ENCODE measurements around the gene UGCG.
"Not testable (repeated sequence)": the region's sequence is repeated elsewhere in the genome, so short reads cannot be mapped to it uniquely, and the experiment has no call there.

UGCG gene

DNA sequence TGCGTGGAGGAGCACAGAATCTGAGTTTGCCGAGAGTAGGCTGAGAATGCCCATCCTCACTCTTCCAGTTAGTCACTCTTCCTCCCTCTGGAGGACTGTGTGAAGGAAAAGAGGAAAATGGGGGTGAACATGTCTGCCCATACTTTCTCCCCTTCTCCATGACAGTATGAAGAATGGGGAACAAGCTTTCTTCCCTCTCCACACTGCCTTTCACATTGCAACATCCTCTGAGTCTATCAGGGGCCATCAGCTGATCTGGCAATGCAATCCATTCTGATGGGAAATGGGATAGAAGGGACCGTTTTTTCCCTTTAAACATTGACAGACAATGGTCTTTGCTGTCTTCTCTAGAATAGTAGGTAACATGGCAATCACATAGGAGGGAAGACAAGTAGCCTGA lies 56.8 kb downstream of the UGCG start:
- no peak for DNase-seq (ENCODE audit: low read depth)

DNA sequence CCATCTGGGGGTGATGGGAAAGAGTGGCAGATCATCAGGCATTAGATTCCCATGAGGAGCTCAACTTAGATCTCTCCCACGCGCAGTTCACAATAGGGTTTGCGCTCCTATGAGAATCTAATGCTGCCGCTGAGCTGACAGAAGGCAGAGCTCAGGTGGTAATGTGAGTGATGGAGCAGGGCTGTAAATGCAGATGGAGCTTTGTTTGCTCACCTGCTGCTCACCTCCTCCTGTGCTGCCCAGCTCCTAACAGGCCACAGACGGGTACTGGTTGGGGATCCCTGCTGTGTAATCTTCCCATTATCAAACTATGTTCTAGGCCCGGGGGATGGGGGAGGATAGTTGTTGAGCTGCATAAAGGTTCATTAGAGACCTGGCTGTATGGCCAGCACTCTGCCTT lies 58.4 kb downstream of the UGCG start:
- DNase-seq (ENCODE audit: low read depth), result no peak

DNA sequence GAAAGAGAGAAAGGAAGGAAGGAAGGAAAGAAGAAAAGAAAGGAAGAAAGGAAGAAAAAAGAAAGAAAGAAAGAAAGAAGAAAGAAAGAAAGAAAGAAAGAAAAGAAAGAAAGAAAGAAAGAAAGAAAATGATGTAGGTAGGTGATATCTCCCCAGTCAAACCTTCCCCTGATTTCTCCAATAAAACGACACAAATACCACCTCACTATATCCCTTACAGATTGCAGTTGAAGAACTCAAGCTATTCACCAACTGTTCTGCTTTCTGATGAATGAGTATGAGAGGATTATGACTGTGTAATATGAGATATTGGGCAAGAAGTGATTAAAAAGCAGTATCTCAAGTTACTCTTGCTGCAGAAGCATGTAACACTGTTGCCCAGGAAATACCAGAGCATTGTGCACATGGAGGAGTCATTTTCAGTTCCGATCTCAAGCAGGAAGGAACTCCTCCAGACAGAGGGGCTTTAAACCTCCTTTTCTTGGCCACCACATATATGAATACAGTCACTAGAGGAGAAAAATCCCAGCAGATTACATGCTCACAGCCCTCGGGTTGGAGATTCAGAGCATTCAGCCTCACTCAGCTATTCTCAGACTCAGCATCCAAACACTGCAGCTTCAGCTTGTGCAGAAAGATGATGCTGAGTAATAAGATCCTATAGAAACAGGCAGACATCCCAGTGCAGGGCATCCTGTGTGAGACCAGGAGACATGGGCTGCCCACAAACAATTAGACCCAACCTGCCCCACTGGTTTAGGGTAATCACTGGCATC lies 61.4 kb downstream of the UGCG start:
- DNase-seq (ENCODE audit: low read depth), result no peak

DNA sequence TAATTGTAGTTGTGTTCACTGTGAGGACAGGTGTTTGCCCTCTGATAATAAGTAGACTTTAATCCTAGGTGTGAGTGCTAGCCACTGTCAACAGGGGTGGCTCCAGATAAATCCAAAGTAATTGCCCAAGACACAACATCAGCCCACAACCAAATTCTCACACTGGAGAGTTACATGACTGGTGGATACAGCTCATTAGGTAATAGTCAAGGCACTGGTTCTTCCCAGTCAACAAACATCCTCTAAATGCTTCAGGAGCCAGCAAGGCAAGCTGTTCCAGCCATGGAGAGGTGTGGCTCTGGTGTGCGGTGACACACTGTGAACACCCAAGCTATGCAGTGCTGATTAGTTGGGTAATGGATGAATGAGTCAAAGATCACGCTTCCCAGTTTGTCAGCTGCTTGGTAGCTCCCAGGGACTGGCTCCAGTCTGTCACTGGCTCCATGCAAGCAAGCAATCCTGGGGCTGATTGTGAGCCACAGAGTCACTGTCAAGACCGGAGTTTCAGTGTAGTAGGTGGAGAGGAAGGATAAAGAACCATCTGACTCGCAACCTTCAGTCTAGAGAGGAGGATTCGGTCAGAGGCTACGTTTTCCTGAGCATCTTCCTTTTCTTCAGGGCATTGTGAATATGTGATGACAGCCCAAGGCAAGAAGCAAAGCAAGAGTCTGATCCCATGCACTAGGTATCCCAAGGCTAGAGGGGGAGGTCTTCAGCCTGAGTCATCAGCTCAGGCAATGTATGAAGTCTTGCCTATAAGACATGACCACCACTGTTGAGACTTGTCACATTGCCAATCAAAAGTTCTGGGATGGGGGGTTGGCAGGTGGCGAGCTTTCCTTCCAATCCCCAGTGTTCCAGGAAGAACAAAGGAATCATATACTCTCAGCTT lies 63.1 kb downstream of the UGCG start:
- DNase-seq (ENCODE audit: low read depth), result no peak

GRCh38 chr9:111960485-111960884 lies 63.9 kb downstream of the UGCG start:
- not testable (repeated sequence) for DNase-seq (ENCODE audit: low read depth)

- no peak for DNase-seq (ENCODE audit: low read depth)
These were observed 64.4 kb downstream of the UGCG start for GRCh38 chr9:111961009-111961408.

DNA sequence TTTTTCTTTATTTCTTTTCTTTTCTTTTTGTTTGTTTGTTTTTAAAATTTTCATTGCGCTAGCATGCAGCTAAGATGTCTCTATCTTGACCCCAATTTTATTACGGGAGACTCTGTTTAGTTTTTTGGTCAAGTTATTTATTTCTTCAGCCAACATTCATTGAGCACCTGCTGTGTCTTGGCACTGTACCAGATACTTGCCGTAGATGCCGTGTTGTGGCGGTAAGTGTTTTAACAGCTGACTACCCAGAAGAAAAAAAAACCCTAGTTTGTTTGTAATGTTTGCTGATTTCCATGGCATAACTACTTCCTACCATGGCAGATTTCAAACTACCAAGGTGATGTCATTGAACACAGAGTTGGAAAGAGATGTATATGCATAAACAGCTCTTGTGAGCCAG lies 65.0 kb downstream of the UGCG start:
- DNase-seq (ENCODE audit: low read depth), result no peak

GRCh38 chr9:111962021-111962420 lies 65.4 kb downstream of the UGCG start:
- DNase-seq (ENCODE audit: low read depth), result no peak

- no peak for DNase-seq (ENCODE audit: low read depth)
These were observed 67.4 kb downstream of the UGCG start for GRCh38 chr9:111963995-111964394.

DNA sequence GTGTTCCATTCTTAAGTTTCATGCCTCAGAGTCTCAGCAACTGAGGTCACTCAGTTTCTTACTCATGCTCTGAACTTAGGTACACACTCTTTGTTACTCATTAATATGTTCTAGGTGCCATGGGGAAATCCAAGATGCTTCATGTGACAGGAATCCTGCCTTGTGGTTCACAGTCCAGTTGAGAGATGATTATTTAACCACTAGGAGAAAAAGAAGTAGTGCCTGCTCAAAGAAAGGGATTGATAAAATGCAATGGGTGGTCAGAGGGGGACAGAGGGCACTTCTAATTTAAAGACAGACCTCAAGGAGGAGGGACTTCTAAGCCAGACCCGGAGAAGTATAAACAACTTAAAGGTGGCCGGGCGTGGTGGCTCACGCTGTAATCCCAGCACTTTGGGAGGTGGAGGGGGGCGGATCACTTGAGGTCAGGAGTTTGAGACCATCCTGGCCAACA lies 69.0 kb downstream of the UGCG start:
- no peak for DNase-seq (ENCODE audit: low read depth)

DNA sequence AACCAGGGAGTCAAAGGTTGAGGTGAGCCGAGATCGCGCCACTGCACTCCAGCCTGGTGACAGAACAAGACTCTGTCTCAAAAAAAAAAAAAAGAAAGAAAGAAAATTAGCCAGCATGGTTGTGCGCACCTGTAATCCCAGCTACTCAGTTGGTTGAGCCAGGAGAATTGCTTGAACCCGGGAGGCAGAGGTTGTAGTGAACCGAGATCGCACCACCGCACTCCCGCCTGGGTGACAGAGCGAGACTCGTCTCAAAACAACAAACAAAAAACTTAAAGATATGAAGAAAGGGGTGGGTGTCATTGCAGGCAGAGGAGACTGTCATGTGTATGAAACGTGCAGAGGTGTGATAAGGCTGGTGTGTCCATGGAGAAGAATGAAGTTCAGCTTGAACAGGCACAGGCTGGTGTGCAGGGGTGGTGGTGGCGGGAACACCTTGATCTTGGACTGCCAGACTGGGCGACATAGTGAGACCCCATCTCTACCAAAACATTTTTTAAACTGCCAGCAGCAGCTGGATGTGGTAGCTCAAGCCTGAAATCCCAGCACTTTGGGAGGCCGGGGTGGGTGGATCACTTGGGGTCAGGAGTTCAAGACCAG lies 69.6 kb downstream of the UGCG start:
- DNase-seq (ENCODE audit: low read depth), result no peak

- DNase-seq (ENCODE audit: low read depth), result no peak
These were observed 70.3 kb downstream of the UGCG start for GRCh38 chr9:111966861-111967291.

GRCh38 chr9:111967621-111968020 lies 71.0 kb downstream of the UGCG start:
- DNase-seq (ENCODE audit: low read depth), result no peak

DNA sequence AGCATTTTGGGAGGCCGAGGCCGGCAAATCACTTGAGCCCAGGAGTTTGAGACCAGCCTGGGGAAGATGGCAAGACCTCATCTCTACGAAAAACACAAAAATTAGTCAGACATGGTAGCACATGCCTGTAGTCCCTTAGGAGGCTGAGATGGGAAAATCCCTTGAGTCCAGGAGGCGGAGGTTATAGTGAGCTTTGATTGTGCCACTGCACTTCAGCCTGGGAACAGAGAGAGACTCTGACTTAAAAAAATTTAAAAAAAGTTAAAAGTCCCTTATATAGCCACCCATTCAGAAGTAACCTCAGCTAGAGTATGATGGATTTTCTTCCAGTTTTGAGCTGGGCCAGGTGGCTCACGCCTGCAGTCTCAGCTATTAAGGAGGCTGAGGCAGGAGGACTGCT lies 72.4 kb downstream of the UGCG start:
- DNase-seq (ENCODE audit: low read depth), result no peak

- DNase-seq (ENCODE audit: low read depth), result no peak
These were observed 73.0 kb downstream of the UGCG start for GRCh38 chr9:111969622-111970021.

DNA sequence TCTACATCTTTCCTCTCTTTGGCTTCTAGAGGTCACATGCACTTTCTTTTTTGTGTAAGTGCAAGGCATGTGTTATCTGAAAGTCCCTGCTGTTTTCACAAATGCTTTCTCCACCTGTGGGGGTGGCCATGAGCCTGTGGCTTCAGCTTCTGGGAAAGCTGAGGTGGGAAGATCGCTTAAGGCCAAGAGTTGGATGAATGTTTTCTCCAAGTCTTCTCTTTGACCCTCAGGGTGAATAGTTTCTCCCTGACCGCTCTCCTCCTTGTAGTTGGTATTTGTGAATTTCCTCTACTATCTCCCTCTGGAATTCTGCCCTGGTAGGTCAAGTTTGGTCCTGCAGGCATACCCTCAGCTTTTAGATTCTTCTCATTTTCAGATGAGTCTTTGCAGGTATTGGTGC lies 74.2 kb downstream of the UGCG start:
- DNase-seq (ENCODE audit: low read depth), result no peak

DNA sequence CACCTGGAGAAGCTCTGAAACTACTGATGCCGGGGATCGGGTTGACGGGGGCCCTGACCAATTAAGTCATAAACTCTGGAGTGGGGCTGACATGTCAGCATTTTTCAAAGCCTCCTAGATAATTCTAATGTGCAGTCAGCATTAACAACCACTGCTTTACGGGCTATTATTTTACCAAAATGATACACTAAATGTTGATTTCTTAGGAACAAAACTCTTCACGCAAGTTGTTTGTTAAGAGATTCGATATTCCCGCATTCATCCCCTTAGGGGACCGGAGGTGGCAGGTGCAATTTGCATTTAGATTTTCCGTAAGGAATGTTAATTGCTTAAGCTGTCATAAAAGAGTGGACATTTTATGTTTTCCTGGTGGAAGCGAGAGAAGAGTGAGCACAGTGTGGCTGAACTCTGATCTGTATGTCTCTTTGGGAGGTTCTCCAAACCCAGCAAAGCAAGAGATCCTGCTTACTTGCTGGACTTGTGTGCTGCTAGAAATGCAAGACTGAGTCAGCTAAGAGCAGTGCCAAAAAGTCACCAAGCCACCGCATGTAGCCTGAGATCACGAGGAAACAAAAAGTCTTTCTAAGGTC lies 77.6 kb downstream of the UGCG start:
- no peak for DNase-seq (ENCODE audit: low read depth)

DNA sequence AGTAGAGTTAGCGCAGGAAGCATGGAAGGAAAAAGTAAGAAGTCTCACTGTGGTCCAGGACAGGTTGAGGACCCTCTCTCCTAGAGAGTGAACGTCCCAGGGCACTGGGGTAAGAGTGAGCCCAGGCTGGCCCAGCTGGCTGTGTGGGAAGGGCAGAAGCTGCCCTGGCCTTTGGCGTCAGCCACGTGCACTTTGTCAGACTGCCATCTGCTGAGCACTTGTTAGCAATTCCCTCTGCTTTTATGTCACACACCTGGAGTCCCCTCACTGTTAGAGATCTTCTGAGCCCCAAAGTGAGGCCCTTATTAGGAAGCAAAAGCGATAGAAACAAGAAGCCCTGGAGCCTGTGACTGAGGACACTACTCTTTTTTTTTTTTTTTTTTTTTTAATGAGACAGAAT lies 79.1 kb downstream of the UGCG start:
- DNase-seq (ENCODE audit: low read depth), result no peak

GRCh38 chr9:111978616-111979015 lies 82.0 kb downstream of the UGCG start:
- DNase-seq (ENCODE audit: low read depth), result no peak

GRCh38 chr9:111979561-111979960 lies 82.9 kb downstream of the UGCG start:
- no peak for DNase-seq (ENCODE audit: low read depth)

GRCh38 chr9:111980398-111980797 lies 83.8 kb downstream of the UGCG start:
- DNase-seq (ENCODE audit: low read depth), result no peak

- DNase-seq (ENCODE audit: low read depth), result no peak
These were observed 86.9 kb downstream of the UGCG start for GRCh38 chr9:111983484-111983908.

Data from stimulated activated CD8-positive, alpha-beta memory T cell treated with anti-CD3 and anti-CD28 coated beads, Interleukin-15, amount 100 ng/mL, for 1 hour (primary cell).